Rectal smooth muscle tissue (tissue), 1 donor: ENCODE results near the gene ICE1.

Experiments
- H3K27ac ChIP-seq: one replicate; pipeline ENCODE4 v1.7.0; 2013; ENCODE audit warnings: low read depth, low read length, inconsistent platforms
- H3K27me3 ChIP-seq: one replicate; pipeline ENCODE4 v1.7.0; 2013; ENCODE audit warnings: low read length; ENCODE audit not compliant: control insufficient read depth, insufficient read depth
- H3K36me3 ChIP-seq: one replicate; pipeline ENCODE4 v1.7.0; 2013; ENCODE audit warnings: low read length; ENCODE audit not compliant: control insufficient read depth, insufficient read depth
- H3K4me1 ChIP-seq: one replicate; pipeline ENCODE4 v1.7.0; 2013; ENCODE audit warnings: low read length; ENCODE audit not compliant: control insufficient read depth, insufficient read depth
- H3K4me3 ChIP-seq: one replicate; pipeline ENCODE4 v1.7.0; 2013; ENCODE audit warnings: low read length
- H3K9ac ChIP-seq: one replicate; pipeline ENCODE4 v1.7.0; 2013; ENCODE audit warnings: low read length

Gene ICE1

DNA sequence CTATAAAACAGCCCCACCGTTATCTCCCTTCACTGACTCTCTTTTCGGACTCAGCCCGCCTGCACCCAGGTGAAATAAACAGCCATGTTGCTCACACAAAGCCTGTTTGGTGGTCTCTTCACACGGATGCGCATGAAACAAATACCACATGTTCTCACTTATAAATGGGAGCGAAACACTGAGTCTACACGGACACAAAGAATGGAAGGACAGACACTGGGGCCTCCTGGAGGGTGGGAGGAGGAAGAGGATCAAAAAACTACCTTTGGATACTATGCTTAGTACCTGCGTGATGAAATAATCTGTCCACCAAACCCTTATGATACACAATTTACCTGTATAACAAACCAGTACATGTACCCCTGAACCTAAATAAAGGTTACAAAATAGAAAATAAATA lies 98.6 kb downstream of the ICE1 start:
- no peaks in the 10 kb centered on the region for H3K4me1 ChIP-seq
- no peak overlapping the region for H3K27ac ChIP-seq
- no peaks in the 10 kb centered on the region for H3K36me3 ChIP-seq
- H3K4me3 ChIP-seq: no peak overlapping the region
- H3K9ac ChIP-seq: no peak overlapping the region
- H3K27me3 ChIP-seq: no peaks in the 10 kb centered on the region

DNA sequence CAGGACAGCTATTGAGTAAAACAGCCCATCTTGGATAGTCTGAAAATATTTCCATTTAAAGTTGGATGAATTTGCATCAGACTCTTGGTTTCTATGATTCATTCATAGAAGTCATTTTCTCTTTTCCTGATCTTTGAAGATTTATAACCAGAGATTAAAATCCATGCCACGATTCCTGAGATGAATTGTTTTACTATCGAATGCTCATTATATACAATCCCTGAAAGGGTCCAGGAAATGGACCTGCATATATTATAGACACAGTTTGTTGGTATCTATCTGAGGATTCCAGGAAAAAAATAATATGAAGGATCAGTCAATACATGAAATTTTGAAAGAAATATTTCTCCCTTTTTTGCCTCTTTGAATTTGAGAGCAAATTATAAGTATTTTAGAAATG lies 99.0 kb downstream of the ICE1 start:
- Histone ChIP-seq H3K36me3 (no peaks in the 10 kb centered on the region), H3K27ac (no peak overlapping the region), H3K4me1 (no peaks in the 10 kb centered on the region), H3K27me3 (no peaks in the 10 kb centered on the region), H3K4me3 (no peak overlapping the region), H3K9ac (no peak overlapping the region)

DNA sequence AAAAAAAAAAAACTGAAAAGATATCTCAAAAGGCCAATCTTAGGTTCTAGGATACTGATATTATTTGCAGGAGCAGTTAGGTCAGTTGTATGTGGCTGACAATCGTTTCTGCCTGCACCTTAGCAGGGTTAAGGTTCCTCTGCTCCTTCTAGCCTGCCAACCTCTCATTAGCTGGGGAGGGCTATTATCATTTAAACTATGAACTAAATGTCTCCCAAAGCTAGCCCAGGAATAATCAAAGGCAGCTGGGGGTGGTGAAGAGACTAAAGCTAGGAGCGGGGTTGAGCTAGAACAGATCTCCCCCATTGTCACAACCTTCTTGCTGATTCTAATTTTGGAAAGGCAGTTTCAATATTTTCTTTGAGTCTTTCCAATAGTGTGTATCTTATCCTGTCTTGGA lies 99.9 kb downstream of the ICE1 start:
- Histone ChIP-seq H3K36me3 (no peaks in the 10 kb centered on the region), H3K9ac (no peak overlapping the region), H3K27me3 (no peaks in the 10 kb centered on the region), H3K27ac (no peak overlapping the region), H3K4me1 (no peaks in the 10 kb centered on the region), H3K4me3 (no peak overlapping the region)

DNA sequence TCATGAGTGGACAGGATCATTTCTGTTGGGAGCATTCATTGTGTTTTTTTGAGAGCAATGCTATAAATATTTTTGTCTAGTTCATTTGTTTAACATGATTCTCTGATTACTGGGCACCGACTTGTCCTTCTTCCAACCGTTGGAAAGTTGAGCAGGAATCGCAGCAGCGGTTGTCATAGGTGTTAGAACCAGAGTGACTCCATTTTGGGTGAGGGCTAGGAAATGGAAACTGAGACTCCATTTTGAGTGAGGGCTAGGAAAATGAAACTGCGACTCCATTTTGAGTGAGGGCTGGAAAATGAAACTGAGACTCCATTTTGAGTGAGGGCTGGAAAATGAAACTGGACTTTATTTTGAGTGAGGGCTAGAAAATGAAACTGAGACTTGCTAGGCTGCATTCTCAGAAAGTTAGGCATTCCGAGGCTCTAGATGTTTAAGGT lies 100.6 kb downstream of the ICE1 start:
- no peaks in the 10 kb centered on the region for H3K27me3 ChIP-seq
- H3K36me3 ChIP-seq: no peaks in the 10 kb centered on the region
- H3K27ac ChIP-seq: no peak overlapping the region
- no peak overlapping the region for H3K9ac ChIP-seq
- H3K4me1 ChIP-seq: no peaks in the 10 kb centered on the region
- H3K4me3 ChIP-seq: no peak overlapping the region

GRCh38 chr5:5524327-5524726 lies 101.8 kb downstream of the ICE1 start:
- Histone ChIP-seq H3K27me3 (no peaks in the 10 kb centered on the region), H3K36me3 (no peaks in the 10 kb centered on the region), H3K4me1 (no peaks in the 10 kb centered on the region)

GRCh38 chr5:5531371-5531770 lies 108.9 kb downstream of the ICE1 start:
- Histone ChIP-seq H3K27ac (no peak overlapping the region), H3K4me1 (no peaks in the 10 kb centered on the region), H3K9ac (no peak overlapping the region), H3K27me3 (no peaks in the 10 kb centered on the region), H3K4me3 (no peak overlapping the region), H3K36me3 (no peaks in the 10 kb centered on the region)

More at GRCh38 chr5:5524327-5524726, 101.8 kb downstream of the ICE1 start:
- Histone ChIP-seq H3K4me3 (no peak overlapping the region), H3K27ac (no peak overlapping the region), H3K9ac (no peak overlapping the region)

- Histone ChIP-seq H3K4me3 (no peak overlapping the region), H3K27me3 (no peaks in the 10 kb centered on the region), H3K9ac (no peak overlapping the region), H3K36me3 (no peaks in the 10 kb centered on the region), H3K27ac (no peak overlapping the region), H3K4me1 (no peaks in the 10 kb centered on the region)
These were observed 110.0 kb downstream of the ICE1 start for GRCh38 chr5:5532306-5533076.

DNA sequence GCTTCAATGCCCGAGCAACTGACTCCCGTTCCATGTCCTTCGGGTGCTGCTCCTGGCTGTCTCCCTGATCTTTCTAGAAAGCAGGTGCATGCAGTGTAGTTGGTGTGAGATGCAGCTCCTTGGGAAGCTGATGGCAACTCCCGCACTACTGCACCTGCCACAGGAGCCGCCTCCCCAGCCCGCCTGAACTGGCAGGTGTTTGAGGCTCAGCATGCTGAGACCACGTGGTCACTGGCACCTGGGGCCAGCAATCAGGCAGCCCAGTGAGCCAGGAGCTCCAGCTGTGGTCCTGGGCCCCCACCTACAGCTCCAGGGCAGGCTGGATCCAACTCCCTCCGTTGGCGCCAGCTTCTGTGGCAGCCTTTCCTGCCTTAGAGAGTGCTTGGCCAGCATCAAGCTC lies 111.5 kb downstream of the ICE1 start:
- Histone ChIP-seq H3K27ac (no peak overlapping the region), H3K36me3 (no peaks in the 10 kb centered on the region), H3K27me3 (no peaks in the 10 kb centered on the region), H3K4me3 (no peak overlapping the region), H3K4me1 (no peaks in the 10 kb centered on the region), H3K9ac (no peak overlapping the region)

DNA sequence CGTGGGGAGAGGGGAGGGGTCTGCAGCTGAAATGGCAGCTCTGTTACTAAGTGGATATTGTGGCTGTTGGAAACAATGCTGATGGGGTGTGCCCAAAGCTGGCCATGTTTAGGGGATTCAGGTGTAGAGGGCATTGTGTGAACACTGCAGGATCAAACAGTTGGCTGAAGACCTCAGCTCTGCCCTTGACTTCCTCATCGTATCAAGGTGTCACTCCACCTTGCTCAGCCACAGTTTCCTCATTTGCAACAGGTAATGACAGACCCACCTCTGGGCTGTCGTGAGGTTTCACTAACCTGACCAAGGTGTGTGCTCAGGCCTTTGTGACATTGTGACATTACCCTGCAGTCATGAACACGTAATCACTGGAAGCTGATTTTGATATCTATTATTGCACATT lies 111.9 kb downstream of the ICE1 start:
- Histone ChIP-seq H3K9ac (no peak overlapping the region), H3K36me3 (no peaks in the 10 kb centered on the region)

GRCh38 chr5:5536871-5537270 lies 114.4 kb downstream of the ICE1 start:
- Histone ChIP-seq H3K27me3 (no peaks in the 10 kb centered on the region), H3K36me3 (no peaks in the 10 kb centered on the region), H3K4me1 (no peaks in the 10 kb centered on the region), H3K27ac (no peak overlapping the region), H3K9ac (no peak overlapping the region), H3K4me3 (no peak overlapping the region)

More for the DNA sequence above, 111.9 kb downstream of the ICE1 start:
- Histone ChIP-seq H3K27ac (no peak overlapping the region), H3K4me1 (no peaks in the 10 kb centered on the region), H3K4me3 (no peak overlapping the region), H3K27me3 (no peaks in the 10 kb centered on the region)

- H3K4me3 ChIP-seq: no peak overlapping the region
- no peak overlapping the region for H3K9ac ChIP-seq
- H3K4me1 ChIP-seq: no peaks in the 10 kb centered on the region
- no peaks in the 10 kb centered on the region for H3K27me3 ChIP-seq
- H3K36me3 ChIP-seq: no peaks in the 10 kb centered on the region
- no peak overlapping the region for H3K27ac ChIP-seq
These were observed 114.9 kb downstream of the ICE1 start for GRCh38 chr5:5537426-5537825.

- no peaks in the 10 kb centered on the region for H3K27me3 ChIP-seq
- H3K27ac ChIP-seq: no peak overlapping the region
- no peaks in the 10 kb centered on the region for H3K36me3 ChIP-seq
- H3K4me3 ChIP-seq: no peak overlapping the region
- H3K9ac ChIP-seq: no peak overlapping the region
- H3K4me1 ChIP-seq: no peaks in the 10 kb centered on the region
These were observed 117.1 kb downstream of the ICE1 start for GRCh38 chr5:5539590-5539989.
